ENCODE measurements around the gene BEX4. TPM values are rescaled to one million over a fixed set of nuclear protein-coding genes. Genes with fewer than 3 reads are reported as not detected.

The BEX4 gene
- total and polyA plus RNA-seq, 9 of the 15 experiments (the other 6 are each of a cell fraction or from before 2014, with no cell fraction given): 74.6 to 399 (median 154) TPM

DNA sequence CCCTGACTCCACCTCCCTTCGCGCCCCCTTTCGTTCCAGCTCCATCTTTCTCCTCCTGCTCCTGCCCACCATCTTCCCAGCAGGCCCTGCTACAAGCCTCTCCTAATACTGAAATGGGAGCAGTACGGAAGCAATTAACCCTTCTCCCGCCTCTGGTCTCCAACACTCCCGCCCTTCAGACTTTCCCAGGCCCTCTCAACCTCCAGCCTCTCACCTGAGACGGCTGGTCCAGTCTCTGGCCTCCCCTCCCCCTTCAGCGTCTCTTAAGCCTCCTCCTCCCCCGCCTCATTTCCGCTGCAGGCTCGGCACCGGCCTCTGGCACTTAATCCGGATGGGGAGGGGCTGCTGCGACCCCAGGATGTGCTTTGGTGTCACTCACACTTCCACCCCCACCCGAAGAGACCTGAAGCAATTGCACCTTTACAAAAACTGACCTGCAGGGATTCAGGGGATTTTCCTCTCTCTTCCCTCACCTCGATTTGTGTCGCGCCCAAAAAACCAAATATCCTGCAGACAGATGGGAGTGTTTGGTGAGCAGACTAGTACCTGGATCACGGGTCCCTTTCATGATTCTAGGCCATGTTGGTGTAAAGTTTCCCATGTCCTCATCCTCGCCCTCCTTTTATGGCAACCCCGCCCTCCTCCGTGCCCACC lies 39.4 kb downstream of the BEX4 start (continued):
- TF ChIP-seq, protein P1, sequence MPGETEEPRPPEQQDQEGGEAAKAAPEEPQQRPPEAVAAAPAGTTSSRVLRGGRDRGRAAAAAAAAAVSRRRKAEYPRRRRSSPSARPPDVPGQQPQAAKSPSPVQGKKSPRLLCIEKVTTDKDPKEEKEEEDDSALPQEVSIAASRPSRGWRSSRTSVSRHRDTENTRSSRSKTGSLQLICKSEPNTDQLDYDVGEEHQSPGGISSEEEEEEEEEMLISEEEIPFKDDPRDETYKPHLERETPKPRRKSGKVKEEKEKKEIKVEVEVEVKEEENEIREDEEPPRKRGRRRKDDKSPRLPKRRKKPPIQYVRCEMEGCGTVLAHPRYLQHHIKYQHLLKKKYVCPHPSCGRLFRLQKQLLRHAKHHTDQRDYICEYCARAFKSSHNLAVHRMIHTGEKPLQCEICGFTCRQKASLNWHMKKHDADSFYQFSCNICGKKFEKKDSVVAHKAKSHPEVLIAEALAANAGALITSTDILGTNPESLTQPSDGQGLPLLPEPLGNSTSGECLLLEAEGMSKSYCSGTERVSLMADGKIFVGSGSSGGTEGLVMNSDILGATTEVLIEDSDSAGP (CRISPR knock-in tag; IDR thresholded peaks at IDR 0.05): no peak
- TF ChIP-seq, protein P2, sequence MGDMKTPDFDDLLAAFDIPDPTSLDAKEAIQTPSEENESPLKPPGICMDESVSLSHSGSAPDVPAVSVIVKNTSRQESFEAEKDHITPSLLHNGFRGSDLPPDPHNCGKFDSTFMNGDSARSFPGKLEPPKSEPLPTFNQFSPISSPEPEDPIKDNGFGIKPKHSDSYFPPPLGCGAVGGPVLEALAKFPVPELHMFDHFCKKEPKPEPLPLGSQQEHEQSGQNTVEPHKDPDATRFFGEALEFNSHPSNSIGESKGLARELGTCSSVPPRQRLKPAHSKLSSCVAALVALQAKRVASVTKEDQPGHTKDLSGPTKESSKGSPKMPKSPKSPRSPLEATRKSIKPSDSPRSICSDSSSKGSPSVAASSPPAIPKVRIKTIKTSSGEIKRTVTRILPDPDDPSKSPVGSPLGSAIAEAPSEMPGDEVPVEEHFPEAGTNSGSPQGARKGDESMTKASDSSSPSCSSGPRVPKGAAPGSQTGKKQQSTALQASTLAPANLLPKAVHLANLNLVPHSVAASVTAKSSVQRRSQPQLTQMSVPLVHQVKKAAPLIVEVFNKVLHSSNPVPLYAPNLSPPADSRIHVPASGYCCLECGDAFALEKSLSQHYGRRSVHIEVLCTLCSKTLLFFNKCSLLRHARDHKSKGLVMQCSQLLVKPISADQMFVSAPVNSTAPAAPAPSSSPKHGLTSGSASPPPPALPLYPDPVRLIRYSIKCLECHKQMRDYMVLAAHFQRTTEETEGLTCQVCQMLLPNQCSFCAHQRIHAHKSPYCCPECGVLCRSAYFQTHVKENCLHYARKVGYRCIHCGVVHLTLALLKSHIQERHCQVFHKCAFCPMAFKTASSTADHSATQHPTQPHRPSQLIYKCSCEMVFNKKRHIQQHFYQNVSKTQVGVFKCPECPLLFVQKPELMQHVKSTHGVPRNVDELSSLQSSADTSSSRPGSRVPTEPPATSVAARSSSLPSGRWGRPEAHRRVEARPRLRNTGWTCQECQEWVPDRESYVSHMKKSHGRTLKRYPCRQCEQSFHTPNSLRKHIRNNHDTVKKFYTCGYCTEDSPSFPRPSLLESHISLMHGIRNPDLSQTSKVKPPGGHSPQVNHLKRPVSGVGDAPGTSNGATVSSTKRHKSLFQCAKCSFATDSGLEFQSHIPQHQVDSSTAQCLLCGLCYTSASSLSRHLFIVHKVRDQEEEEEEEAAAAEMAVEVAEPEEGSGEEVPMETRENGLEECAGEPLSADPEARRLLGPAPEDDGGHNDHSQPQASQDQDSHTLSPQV (IDR thresholded peaks at IDR 0.05): no peak
- TF ChIP-seq KLF10 (CRISPR knock-in tag; IDR thresholded peaks at IDR 0.05): no peak
- TF ChIP-seq TRIM24 (IDR thresholded peaks at IDR 0.05): no peak
- peak; percentile 22 for TF ChIP-seq HDAC3 (IDR thresholded peaks at IDR 0.05; ENCODE audit: borderline replicate concordance, partially characterized antibody)
- peak; percentile 32; the same call in 1 of the 2 replicates for TF ChIP-seq ZNF263 (CRISPR knock-in tag; IDR thresholded peaks at IDR 0.05; ENCODE audit: borderline replicate concordance)
- TF ChIP-seq, protein P3, sequence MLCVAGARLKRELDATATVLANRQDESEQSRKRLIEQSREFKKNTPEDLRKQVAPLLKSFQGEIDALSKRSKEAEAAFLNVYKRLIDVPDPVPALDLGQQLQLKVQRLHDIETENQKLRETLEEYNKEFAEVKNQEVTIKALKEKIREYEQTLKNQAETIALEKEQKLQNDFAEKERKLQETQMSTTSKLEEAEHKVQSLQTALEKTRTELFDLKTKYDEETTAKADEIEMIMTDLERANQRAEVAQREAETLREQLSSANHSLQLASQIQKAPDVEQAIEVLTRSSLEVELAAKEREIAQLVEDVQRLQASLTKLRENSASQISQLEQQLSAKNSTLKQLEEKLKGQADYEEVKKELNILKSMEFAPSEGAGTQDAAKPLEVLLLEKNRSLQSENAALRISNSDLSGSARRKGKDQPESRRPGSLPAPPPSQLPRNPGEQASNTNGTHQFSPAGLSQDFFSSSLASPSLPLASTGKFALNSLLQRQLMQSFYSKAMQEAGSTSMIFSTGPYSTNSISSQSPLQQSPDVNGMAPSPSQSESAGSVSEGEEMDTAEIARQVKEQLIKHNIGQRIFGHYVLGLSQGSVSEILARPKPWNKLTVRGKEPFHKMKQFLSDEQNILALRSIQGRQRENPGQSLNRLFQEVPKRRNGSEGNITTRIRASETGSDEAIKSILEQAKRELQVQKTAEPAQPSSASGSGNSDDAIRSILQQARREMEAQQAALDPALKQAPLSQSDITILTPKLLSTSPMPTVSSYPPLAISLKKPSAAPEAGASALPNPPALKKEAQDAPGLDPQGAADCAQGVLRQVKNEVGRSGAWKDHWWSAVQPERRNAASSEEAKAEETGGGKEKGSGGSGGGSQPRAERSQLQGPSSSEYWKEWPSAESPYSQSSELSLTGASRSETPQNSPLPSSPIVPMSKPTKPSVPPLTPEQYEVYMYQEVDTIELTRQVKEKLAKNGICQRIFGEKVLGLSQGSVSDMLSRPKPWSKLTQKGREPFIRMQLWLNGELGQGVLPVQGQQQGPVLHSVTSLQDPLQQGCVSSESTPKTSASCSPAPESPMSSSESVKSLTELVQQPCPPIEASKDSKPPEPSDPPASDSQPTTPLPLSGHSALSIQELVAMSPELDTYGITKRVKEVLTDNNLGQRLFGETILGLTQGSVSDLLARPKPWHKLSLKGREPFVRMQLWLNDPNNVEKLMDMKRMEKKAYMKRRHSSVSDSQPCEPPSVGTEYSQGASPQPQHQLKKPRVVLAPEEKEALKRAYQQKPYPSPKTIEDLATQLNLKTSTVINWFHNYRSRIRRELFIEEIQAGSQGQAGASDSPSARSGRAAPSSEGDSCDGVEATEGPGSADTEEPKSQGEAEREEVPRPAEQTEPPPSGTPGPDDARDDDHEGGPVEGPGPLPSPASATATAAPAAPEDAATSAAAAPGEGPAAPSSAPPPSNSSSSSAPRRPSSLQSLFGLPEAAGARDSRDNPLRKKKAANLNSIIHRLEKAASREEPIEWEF (CRISPR knock-in tag; IDR thresholded peaks at IDR 0.05): no peak
- TF ChIP-seq ZNF75A (CRISPR knock-in tag; IDR thresholded peaks at IDR 0.05): no peak
- peak; percentile 44; the same call in 1 of the 2 replicates for TF ChIP-seq CREM (IDR thresholded peaks at IDR 0.05; ENCODE audit: low read depth)
- peak; percentile 6 for TF ChIP-seq SMAD1 (IDR thresholded peaks at IDR 0.05; ENCODE audit: low read depth, low read length, partially characterized antibody)
- TF ChIP-seq ZBTB8A (IDR thresholded peaks at IDR 0.05; ENCODE audit: partially characterized antibody): no peak
- TF ChIP-seq TFAM (CRISPR knock-in tag; conservative IDR thresholded peaks at IDR 0.05): no peak
- TF ChIP-seq CC2D1A (IDR thresholded peaks at IDR 0.05): no peak
- TF ChIP-seq YY1 (IDR thresholded peaks at IDR 0.05; ENCODE audit: borderline replicate concordance in 1 of 3, control insufficient read depth in 1 of 3, extremely low read depth in 1 of 3, insufficient read depth in 3 of 3, insufficient read length in 1 of 3, insufficient replicate concordance in 2 of 3, low read depth in 1 of 3, low read length in 2 of 3): peak in 2 of 3 experiments; percentile 29 to 61
- TF ChIP-seq KHSRP (IDR thresholded peaks at IDR 0.05): no peak
- no peak for TF ChIP-seq ZSCAN29 (IDR thresholded peaks at IDR 0.05)
- no peak for TF ChIP-seq ZNF764 (CRISPR knock-in tag; IDR thresholded peaks at IDR 0.05; ENCODE audit: low read depth)
- TF ChIP-seq SUPT5H (IDR thresholded peaks at IDR 0.05): no peak; the same call in 1 of the 2 replicates

Data from K562 (cell line).